B cell (primary cell): ENCODE measurements around the gene PTPN11. TPM values are rescaled to one million over a fixed set of nuclear protein-coding genes. Genes with fewer than 3 reads are reported as not detected.

Experiments used
- ATAC-seq: fragments of 200-7000 bp; cut with Tn5 transposase; one replicate; pipeline ENCODE4 v1.10.0; 2021; ENCODE audit warnings: low read depth, mild to moderate bottlenecking, moderate number of reproducible peaks, moderate library complexity
- CTCF ChIA-PET: fragments of 350-600 bp; sonication (Branson Sonifier 250); formaldehyde crosslinking; loops from one replicate; lab custom pipeline; 2021; ENCODE audit warnings: antibody characterized with exemption, inconsistent platforms; lab: Charles Lee
- POLR2A ChIA-PET: fragments of 350-600 bp; sonication (Branson Sonifier 250); formaldehyde crosslinking; loops from one replicate; lab custom pipeline; 2021; ENCODE audit warnings: antibody characterized with exemption; lab: Charles Lee
- DNase-seq: peaks from one replicate; pipeline ENCODE4 v3.0.0; 2013
- H2AFZ ChIP-seq: 2 replicates; pipeline ENCODE4 v1.6.1; 2012; ENCODE audit warnings: mild to moderate bottlenecking, low read depth, low read length; ENCODE audit not compliant: insufficient read depth, poor library complexity, severe bottlenecking
- H3K27ac ChIP-seq, 2 donors: 1 replicate in 1 of 2; 2 replicates in 1 of 2; pipeline ENCODE4 v1.5.1; 2012 to 2013; ENCODE audit warnings: low read length in 2 of 2, mild to moderate bottlenecking in 2 of 2, moderate library complexity in 1 of 2
- H3K27me3 ChIP-seq, 4 experiments: fragments of 200-600 bp in 1 of 4; sonication (generic) in 1 of 4; replicated peaks in 1 of 4; 1 replicate in 2 of 4; 2 replicates in 2 of 4; pipeline versions ENCODE4 v1.6.1 to v1.7.0; 2013 to 2016; ENCODE audit warnings: low read length in 3 of 4, mild to moderate bottlenecking in 2 of 4, mixed read lengths in 1 of 4, moderate library complexity in 1 of 4; ENCODE audit not compliant: insufficient read depth in 4 of 4, control insufficient read depth in 3 of 4; ENCODE audit errors: control extremely low read depth in 1 of 4
- H3K36me3 ChIP-seq, 2 experiments: replicated peaks in 1 of 2; 1 replicate in 1 of 2; 2 replicates in 1 of 2; pipeline versions ENCODE4 v1.6.1 to v1.7.1; 2013; ENCODE audit warnings: low read length in 1 of 2; ENCODE audit not compliant: insufficient read depth in 2 of 2, control insufficient read depth in 1 of 2; ENCODE audit errors: control extremely low read depth in 1 of 2, extremely low read depth in 1 of 2
- H3K4me1 ChIP-seq, 2 donors: fragments of 200-600 bp in 1 of 2; sonication (generic) in 1 of 2; 1 replicate in 1 of 2; 2 replicates in 1 of 2; pipeline versions ENCODE4 v1.5.1 to v1.6.1; 2013 to 2017; ENCODE audit warnings: low read length in 2 of 2; ENCODE audit not compliant: control insufficient read depth in 2 of 2, insufficient read depth in 2 of 2
- H3K4me2 ChIP-seq: replicated peaks from 2 replicates; pipeline ENCODE3; 2012; ENCODE audit warnings: mild to moderate bottlenecking, low read depth, low read length; ENCODE audit not compliant: poor library complexity, severe bottlenecking
- H3K4me3 ChIP-seq, 5 experiments: fragments of 200-600 bp in 1 of 5; sonication (generic) in 1 of 5; 1 replicate in 3 of 5; 2 replicates in 2 of 5; pipeline versions ENCODE4 v1.5.1 to v1.7.0; 2011 to 2016; ENCODE audit warnings: low read length in 4 of 5, mild to moderate bottlenecking in 4 of 5, low read depth in 2 of 5, control low read depth in 1 of 5, moderate library complexity in 1 of 5; ENCODE audit not compliant: insufficient read depth in 1 of 5; ENCODE audit errors: control extremely low read depth in 1 of 5, extremely low read depth in 1 of 5
- H3K79me2 ChIP-seq: fragments of 200-600 bp; sonication (generic); one replicate; pipeline ENCODE4 v1.6.0; 2016; ENCODE audit warnings: low read length; ENCODE audit not compliant: control insufficient read depth, insufficient read depth
- H3K9ac ChIP-seq: fragments of 200-600 bp; sonication (generic); 2 replicates; pipeline ENCODE4 v1.6.1; 2017; ENCODE audit warnings: mild to moderate bottlenecking, low read length, moderate library complexity
- H3K9me3 ChIP-seq, 3 donors: one replicate each; pipeline versions ENCODE4 v1.6.1 to v1.7.1; 2013; ENCODE audit warnings: low read length in 2 of 3; ENCODE audit not compliant: control insufficient read depth in 2 of 3, insufficient read depth in 1 of 3; ENCODE audit errors: control extremely low read depth in 1 of 3
- H4K20me1 ChIP-seq: 2 replicates; pipeline ENCODE4 v1.6.0; 2012; ENCODE audit warnings: mild to moderate bottlenecking, low read length; ENCODE audit not compliant: insufficient read depth, control insufficient read depth, poor library complexity, severe bottlenecking
- H3K27ac Mint-ChIP-seq: one replicate; pipeline ENCODE4 v1.8.0; 2021; ENCODE audit warnings: mixed read lengths
- H3K27me3 Mint-ChIP-seq: one replicate; pipeline ENCODE4 v1.8.0; 2021; ENCODE audit warnings: mixed read lengths
- H3K4me1 Mint-ChIP-seq: one replicate; pipeline ENCODE4 v1.8.0; 2021; ENCODE audit warnings: mixed read lengths
- H3K4me3 Mint-ChIP-seq: one replicate; pipeline ENCODE4 v1.8.0; 2021; ENCODE audit warnings: mixed read lengths
- H3K9me3 Mint-ChIP-seq: one replicate; pipeline ENCODE4 v1.8.0; 2022; ENCODE audit warnings: mixed read lengths; ENCODE audit not compliant: insufficient read depth
- CTCF ChIP-seq: fragments of 200-600 bp; IDR thresholded peaks from one replicate; pipeline ENCODE4 v1.8.0; 2022; ENCODE audit warnings: antibody characterized with exemption, mild to moderate bottlenecking
- EZH2 ChIP-seq: IDR thresholded peaks from 2 replicates; pipeline ENCODE4 v1.6.1; 2012; ENCODE audit warnings: borderline replicate concordance, low read depth, mild to moderate bottlenecking, moderate library complexity, low read length; ENCODE audit not compliant: insufficient read depth, poor library complexity, severe bottlenecking
- WGBS: methylation state at CpG from one replicate; pipeline ENCODE4 v1.1.5; 2013; ENCODE audit warnings: missing lambda C conversion rate; ENCODE audit not compliant: insufficient coverage; 5-methylcytosine and 5-hydroxymethylcytosine counted together
- intact Hi-C: fragments of 100-400 bp; cut with micrococcal nuclease; formaldehyde crosslinking; loops from one replicate; pipeline ENCODE4 v1.10.0; 2022
- polyA plus RNA-seq: library from polyadenylated mRNA; depleted of rRNA; stranded (reverse); fragments of >200 nt; gene quantifications from 2 replicates; pipeline ENCODE4 v1.2.3, GENCODE V29; 2012
- total RNA-seq, 2 donors: library from RNA; stranded (reverse); fragments of 120-200 nt in 1 of 2; gene quantifications; 1 replicate in 1 of 2; 2 replicates in 1 of 2; pipeline versions ENCODE4 v1.2.3 to v1.2.4, GENCODE V29; 2013 to 2022

The PTPN11 gene
- total and polyA plus RNA-seq, 2 donors (not counting 1 experiment from before 2014, with no cell fraction given), result 7.8 to 53.1 TPM

- intact Hi-C loops, result loop anchor here (1.0 to 10.0 kb wide), 5 partner anchors 8 to 725 kb away; partner anchors contain the start of genes ACAD10, BRAP, ERP29 and HECTD4
- DNase-seq (no peak), ATAC-seq (no peak)
- no peak overlapping the region for H3K27ac Mint-ChIP-seq
- peak overlapping the region in 1 of 5 experiments; percentile 95 for H3K4me3 ChIP-seq
- H3K27me3 Mint-ChIP-seq, result no peaks in the 10 kb centered on the region
- H4K20me1 ChIP-seq, result peaks cover 13% of the 10 kb centered on the region
- H3K4me1 ChIP-seq, result peaks cover 15 to 24% of the 10 kb centered on the region in 2 donors
- H3K27ac ChIP-seq, result no peak overlapping the region
- H3K36me3 ChIP-seq, result peaks cover 13 to 32% of the 10 kb centered on the region in 2 experiments
- WGBS, result 93% methylated on average over 6 of the region's 14 CpGs
- H3K4me3 Mint-ChIP-seq, result peak overlapping the region; percentile 100
- H3K9ac ChIP-seq, result peak overlapping the region; percentile 98
- TF ChIP-seq CTCF (no peak), EZH2 (no peak)
- no peaks in the 10 kb centered on the region for H3K9me3 ChIP-seq
- H3K4me2 ChIP-seq, result peak overlapping the region; percentile 88
- peaks cover 5% of the 10 kb centered on the region for H3K79me2 ChIP-seq
- H3K27me3 ChIP-seq, result no peaks in the 10 kb centered on the region
- H3K9me3 Mint-ChIP-seq, result no peaks in the 10 kb centered on the region
- ChIA-PET CTCF (interaction anchor here (1.8 to 2.3 kb wide), 2 partner anchors 22 to 212 kb away, joined by 8 to 16 read pairs; no protein-coding TSS in a partner anchor), POLR2A (interaction anchor here (0.8 to 1.0 kb wide), 2 partner anchors 9 to 1953 kb away, joined by 3 to 8 read pairs; partner anchors contain the start of gene PTPN11)
- peak overlapping the region; percentile 93 for H2AFZ ChIP-seq
- peaks cover 28% of the 10 kb centered on the region for H3K4me1 Mint-ChIP-seq
Measured at GRCh38 chr12:112409906-112410244, 8.9 kb upstream of the PTPN11 start.

- Mint-ChIP-seq H3K4me1 (peaks cover 14% of the 10 kb centered on the region), H3K9me3 (no peaks in the 10 kb centered on the region), H3K4me3 (no peak overlapping the region), H3K27me3 (no peaks in the 10 kb centered on the region), H3K27ac (no peak overlapping the region)
- Histone ChIP-seq H4K20me1 (no peaks in the 10 kb centered on the region), H3K9ac (no peak overlapping the region), H3K79me2 (peaks cover 15% of the 10 kb centered on the region), H3K27ac (no peak overlapping the region), H3K36me3 (no peaks in the 10 kb centered on the region), H3K9me3 (no peaks in the 10 kb centered on the region), H3K4me3 (no peak overlapping the region), H3K4me2 (no peak overlapping the region), H3K4me1 (peaks cover 3 to 10% of the 10 kb centered on the region in 2 donors), H2AFZ (no peak overlapping the region), H3K27me3 (no peaks in the 10 kb centered on the region)
- POLR2A ChIA-PET, result interaction anchor here (0.7 kb wide), 1 partner anchor 707 kb away, joined by 5 read pairs; no protein-coding TSS in a partner anchor
- ATAC-seq (no peak), DNase-seq (no peak)
- no CpG with 5 or more reads among the region's 2 CpGs for WGBS
- CTCF ChIA-PET, result interaction anchor here (0.7 to 1.2 kb wide), 3 partner anchors 22 to 740 kb away, joined by 3 read pairs; no protein-coding TSS in a partner anchor
- intact Hi-C loops, result loop anchor here (10.0 kb wide), 1 partner anchor 729 kb away; the partner anchor contains the start of genes ACAD10 and BRAP
- TF ChIP-seq CTCF (no peak), EZH2 (no peak)
Measured at GRCh38 chr12:112413855-112414625, 4.7 kb upstream of the PTPN11 start.
